Esophagus squamous epithelium (tissue), 4 donors: Measurements from ENCODE around the gene GALNT6.

Source experiments
- CTCF ChIP-seq, 6 experiments: fragments of 450-650 bp in 4 of 6; fragments of 200-600 bp in 2 of 6; sonication (generic) in 2 of 6; IDR thresholded peaks; one replicate each; pipeline ENCODE4 v1.5.1; 2016 to 2019; ENCODE audit warnings: antibody characterized with exemption in 6 of 6, mild to moderate bottlenecking in 4 of 6, moderate library complexity in 4 of 6
- POLR2A ChIP-seq, 4 donors: fragments of 450-650 bp; IDR thresholded peaks; one replicate each; pipeline ENCODE4 v1.6.1; 2017; ENCODE audit warnings: antibody characterized with exemption in 4 of 4, mild to moderate bottlenecking in 4 of 4, moderate library complexity in 3 of 4

- TF ChIP-seq CTCF (IDR thresholded peaks at IDR 0.05) (no peak), POLR2A (IDR thresholded peaks at IDR 0.05) (no peak)
These were observed 45.5 kb downstream of the GALNT6 start for GRCh38 chr12:51345681-51346080.
